HG03159 (cell line): ENCODE measurements around the gene S100A2.

ENCODE experiments used
- ATAC-seq: cut with Tn5 transposase; IDR thresholded peaks from one replicate; pipeline ENCODE4 v1.9.1; 2021; ENCODE audit warnings: mild to moderate bottlenecking, moderate library complexity; ENCODE audit not compliant: unreplicated experiment

Gene S100A2

DNA sequence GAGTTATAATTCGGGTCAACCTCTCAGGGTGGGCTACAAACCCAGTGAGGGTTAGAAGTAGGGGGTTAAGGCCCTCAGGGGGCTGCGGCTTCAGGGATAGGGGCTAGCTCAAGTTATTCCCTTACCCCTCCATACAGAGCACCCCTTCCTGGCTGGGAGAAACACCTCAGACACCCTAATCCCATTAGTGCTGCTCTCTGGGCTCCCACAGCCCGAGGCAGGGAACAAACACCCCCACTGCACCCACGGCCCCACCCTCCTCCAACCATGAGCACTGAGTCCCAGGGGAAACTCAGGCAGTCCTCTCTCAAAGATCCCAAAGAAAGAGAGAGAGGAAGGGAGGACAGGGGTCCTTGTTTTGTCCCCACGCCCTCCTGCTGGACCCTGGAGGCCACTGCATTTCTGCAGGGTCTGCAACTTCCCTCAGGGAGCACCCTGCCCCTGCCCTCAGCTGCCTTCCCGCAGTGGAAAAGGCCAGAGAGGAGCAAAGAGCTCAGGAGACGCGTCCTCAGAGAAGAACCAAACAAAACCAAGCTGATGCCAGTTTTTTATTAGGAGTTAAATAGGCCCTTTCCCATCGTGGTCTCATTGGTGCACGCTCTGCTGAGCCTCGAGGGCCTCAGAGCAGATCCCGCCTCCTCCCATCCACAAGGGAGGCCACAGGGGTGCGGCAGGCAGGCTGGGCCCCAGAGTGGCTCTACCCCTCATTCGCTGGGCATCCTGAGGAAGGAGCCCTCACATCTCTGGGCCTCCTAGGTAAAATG lies 18.7 kb downstream of the S100A2 start:
- ATAC-seq = no peak

DNA sequence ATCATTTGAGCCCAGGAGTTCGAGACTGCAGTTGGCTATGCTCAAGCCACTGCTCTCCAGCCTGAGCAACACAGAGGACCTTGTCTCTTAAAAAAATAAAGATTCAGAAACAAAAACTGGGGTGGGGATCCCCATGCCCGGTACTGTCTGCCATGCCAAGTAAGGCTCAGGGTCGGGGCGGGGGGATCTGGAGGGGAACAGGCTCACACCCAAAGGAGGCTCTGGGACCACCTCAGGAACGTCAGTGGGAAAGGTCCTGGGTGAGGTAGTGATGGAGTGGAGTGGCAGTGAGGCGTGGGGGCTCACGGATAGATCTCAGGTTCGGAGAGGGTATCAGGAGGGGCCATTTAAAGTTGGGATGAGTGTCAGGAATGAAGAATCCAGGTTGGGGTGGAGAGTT lies 19.3 kb downstream of the S100A2 start:
- no peak for ATAC-seq

- peak; percentile 50 for ATAC-seq
Observed at GRCh38 chr1:153545067-153546055, 20.3 kb downstream of the S100A2 start, which contains the start of gene S100A4. TSS of gene S100A4 (minus strand) at chr1:153545806. CDS start at chr1:153544794, 1,012 bp downstream.

DNA sequence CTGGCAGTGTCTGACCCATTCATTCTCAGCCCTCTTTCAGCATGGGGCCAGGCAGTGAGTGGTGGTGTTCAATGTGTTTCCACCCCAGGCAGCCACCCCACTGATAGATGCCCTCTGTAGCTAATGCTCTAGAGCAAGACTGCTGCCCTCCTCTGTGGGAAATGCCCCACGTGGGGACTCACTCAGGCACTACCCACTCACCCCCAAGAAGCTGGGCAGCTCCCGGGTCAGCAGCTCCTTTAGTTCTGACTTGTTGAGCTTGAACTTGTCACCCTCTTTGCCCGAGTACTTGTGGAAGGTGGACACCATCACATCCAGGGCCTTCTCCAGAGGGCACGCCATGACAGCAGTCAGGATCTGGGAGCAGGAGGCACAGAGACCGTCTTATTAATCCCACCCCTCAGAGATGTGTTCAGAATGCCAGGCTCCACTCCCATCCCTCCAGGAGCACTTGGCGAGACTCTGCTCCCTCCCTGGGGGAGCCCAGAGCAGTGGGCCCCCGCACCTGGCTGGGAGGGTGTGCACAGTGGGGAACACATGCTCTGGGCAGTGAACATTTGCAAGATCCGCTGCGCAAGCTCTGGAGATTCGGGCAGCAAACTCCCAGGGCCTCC lies 21.1 kb downstream of the S100A2 start:
- ATAC-seq = no peak

DNA sequence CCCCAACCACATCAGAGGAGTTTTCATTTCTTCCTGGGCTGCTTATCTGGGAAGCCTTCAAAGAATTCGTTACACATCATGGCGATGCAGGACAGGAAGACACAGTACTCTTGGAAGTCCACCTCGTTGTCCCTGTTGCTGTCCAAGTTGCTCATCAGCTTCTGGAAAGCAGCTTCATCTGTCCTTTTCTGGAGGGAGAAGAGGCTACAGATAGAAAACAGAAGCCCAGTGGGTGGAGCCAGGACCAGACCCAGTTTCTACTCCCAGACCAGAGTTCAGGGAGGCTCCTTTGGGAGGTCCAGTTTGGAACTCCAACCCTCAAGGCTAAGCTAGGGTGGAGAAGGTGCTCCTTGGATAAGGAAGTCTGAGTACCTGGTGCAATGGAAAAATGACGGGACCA lies 21.9 kb downstream of the S100A2 start:
- no peak for ATAC-seq

DNA sequence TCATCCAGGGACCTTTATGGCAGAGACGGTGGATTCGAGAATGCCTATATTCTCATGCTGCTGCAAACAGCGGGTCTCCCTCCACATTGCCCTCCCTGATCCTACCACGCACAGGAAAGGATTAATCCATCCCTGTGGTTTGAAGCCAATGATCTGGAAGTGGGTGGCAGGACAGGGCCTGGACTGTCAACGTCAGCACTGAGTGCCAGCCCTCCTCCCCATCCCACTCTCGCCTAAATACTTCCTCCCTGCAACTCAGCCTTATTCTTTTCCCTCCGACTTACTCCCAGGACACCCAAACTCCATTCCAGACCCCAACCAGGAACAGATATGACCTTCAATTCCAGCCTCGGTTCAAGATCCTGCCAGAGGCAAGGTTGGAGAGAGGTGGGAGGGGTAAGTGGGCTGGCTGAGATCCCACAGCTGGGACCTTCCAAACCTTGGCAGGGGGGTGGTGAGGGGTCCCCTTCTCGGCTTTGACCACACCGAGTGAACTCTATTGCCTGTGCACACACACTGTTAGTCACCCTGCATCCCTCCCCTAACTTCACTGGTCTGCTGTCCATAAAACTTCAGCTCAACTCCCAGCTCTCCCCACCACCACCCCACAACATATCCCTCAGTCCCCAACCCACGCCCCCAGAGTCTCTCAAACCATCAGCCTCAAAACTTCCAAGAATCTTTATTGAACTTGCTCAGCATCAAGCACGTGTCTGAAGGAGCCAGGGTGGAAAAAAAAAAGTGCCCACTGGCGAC lies 22.5 kb downstream of the S100A2 start:
- ATAC-seq = no peak

DNA sequence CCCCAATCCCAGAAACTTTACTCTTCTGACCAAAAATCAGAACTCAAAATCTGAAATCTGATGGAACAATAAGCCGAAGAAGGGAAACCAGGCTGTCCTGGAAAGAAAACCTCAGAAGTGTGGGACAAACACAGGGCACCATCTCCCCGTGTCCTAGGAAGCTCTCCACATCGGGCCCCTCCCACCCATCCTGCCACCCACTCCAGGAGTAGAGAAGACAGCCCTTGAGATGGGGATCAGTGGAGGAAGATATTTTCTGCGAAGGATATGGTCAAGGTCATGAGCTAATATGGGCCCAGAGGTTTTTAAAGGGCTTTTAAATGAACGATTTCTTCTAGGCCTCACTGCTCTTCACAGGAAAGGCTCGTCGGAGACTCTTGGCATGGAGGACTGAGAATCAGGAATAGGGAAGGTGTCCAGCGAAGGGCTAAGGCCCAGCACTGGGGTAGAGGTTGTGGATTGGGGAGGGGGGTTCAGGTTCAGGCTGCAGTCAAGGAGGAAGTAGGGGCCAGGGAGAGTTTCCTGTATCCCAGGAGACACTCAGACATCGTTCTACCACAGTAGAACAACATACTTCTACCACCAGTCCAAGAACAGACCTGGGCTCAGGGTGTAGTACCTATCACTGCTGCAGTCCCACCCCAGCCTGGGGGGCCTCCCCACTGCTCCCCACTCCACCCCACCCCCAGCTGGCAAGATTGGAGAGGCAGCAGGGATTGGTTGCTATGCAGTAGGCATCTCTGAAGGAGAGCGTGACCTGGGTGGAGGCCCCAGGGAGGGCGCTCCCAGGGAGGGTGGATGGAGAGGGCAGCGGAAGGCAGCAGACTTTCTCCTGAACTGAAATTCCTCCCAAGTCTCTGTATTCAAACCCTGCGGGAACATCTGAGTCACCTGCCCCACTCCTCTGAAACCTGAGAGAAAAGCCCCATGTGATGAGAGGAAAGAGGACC lies 23.7 kb downstream of the S100A2 start:
- no peak for ATAC-seq

GRCh38 chr1:153540394-153541361 lies 25.0 kb downstream of the S100A2 start, which contains the start of gene S100A5:
TSS of gene S100A5 (minus strand) at chr1:153540934. CDS start at chr1:153540191, 743 bp downstream.
- no peak for ATAC-seq

GRCh38 chr1:153539395-153540093 lies 26.1 kb downstream of the S100A2 start:
- ATAC-seq = no peak

- ATAC-seq = no peak
Observed at GRCh38 chr1:153538315-153538821, 27.3 kb downstream of the S100A2 start.

GRCh38 chr1:153537376-153537730 lies 28.3 kb downstream of the S100A2 start:
- ATAC-seq = no peak

GRCh38 chr1:153536671-153537375 lies 28.8 kb downstream of the S100A2 start:
- ATAC-seq = no peak

- ATAC-seq = no peak
Observed at GRCh38 chr1:153536012-153536670, 29.5 kb downstream of the S100A2 start.

DNA sequence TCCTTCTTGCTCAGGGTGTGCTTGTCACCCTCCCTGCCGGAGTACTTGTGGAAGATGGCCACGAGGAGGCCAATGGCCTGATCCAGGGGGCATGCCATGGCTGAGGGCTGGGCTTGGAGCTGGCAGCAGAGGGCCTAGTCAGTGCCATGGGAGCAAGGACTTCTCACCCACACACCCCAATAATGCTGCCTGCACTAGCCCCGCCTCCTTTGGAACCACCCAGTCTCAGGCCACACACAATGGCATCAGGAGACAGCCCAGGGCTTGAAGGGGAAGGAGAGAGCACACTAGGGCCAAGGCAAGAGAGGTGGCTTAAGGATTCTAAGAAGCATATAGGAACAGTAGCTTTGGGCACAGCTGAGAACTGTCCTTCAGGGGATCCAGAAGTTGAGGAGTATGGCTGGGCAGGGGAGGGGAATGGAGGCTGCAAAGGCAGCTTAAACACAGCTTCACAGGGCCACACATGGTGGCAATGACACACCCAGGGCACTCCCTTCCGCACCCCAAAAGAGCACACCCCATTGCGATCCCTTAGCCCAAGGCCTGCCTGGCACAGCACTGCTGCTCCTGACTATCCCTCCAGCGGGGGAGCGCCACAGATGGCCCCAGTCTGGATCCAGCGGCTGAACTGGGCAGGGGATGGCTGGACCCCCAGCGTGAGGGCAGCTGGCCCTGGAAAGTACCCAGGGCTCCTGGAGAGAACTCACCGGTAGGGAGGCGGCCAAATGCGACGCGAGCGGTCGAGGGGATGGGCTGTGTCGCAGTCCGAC lies 30.2 kb downstream of the S100A2 start, which contains the start of gene S100A6:
Gene S100A6 (minus strand): TSS at position 750 of the 770 bp plus-strand sequence. CDS start 652 bp downstream, at position 98.
- no peak for ATAC-seq

DNA sequence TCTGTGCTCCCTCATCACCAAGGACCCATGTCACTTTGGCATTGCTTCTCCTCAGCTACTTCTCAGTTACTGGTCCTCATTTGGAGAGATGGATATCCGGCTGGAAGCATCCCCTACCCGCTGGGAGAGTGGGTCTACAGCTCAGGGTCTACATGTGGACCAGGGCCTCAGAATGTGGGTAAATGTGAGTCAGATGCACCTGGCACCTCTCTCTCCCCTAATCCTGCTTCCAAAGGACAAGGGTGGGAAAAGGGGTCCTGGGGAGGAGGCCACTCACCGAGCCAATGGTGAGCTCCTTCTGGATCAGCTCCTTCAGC lies 30.8 kb downstream of the S100A2 start:
- ATAC-seq = no peak
